Non-pigmented ciliary epithelial cell (primary cell): Measurements from ENCODE around the gene ARMC2.

Source experiments
- DNase-seq: peaks from one replicate; pipeline ENCODE4 v3.0.0-alpha.2; 2010; ENCODE audit warnings: low read depth

Gene ARMC2

GRCh38 chr6:109023356-109023925, 175.2 kb downstream of the ARMC2 start:
- DNase-seq: no peak
